H1 (cell line): Measurements from ENCODE around the gene SF3B6. TPM values are rescaled to one million over a fixed set of nuclear protein-coding genes. Genes with fewer than 3 reads are reported as not detected.
"Not testable (repeated sequence)": the region's sequence is repeated elsewhere in the genome, so short reads cannot be mapped to it uniquely, and the experiment has no call there.

Experiments
- CTCF ChIA-PET: fragments of 300-600 bp; sonication (Branson Sonifier 250); formaldehyde crosslinking; loops from one replicate; lab custom pipeline; 2021; ENCODE audit not compliant: partially characterized antibody; lab: Charles Lee
- POLR2A ChIA-PET: fragments of 300-600 bp; sonication (Branson Sonifier 250); formaldehyde crosslinking; loops from one replicate; lab custom pipeline; 2021; ENCODE audit warnings: inconsistent platforms; ENCODE audit not compliant: partially characterized antibody; lab: Charles Lee
- DNase-seq, 2 experiments: peaks; one replicate each; pipeline versions ENCODE4 v3.0.0 to v3.0.0-alpha.2; 2010 to 2022; ENCODE audit warnings: low spot score in 2 of 2, low read depth in 1 of 2, mixed read lengths in 1 of 2
- FAIRE-seq: peaks from 2 replicates; lab custom pipeline; 2011; peaks lifted over from hg19 to GRCh38; lab: Jason Lieb, UNC
- H2AFZ ChIP-seq: 2 replicates; pipeline ENCODE4 v1.8.1; 2012; ENCODE audit warnings: low read length, inconsistent platforms
- H2AK5ac ChIP-seq: 2 replicates; pipeline ENCODE4 v1.6.1; 2013; ENCODE audit warnings: low read depth, low read length
- H2BK120ac ChIP-seq: replicated peaks from 2 replicates; pipeline ENCODE3; 2013; ENCODE audit warnings: low read depth, low read length, inconsistent platforms
- H2BK12ac ChIP-seq: 2 replicates; pipeline ENCODE4 v1.6.1; 2013; ENCODE audit warnings: low read depth, low read length
- H2BK15ac ChIP-seq: 2 replicates; pipeline ENCODE4 v1.6.1; 2013; ENCODE audit warnings: low read length
- H2BK20ac ChIP-seq: 2 replicates; pipeline ENCODE4 v1.6.1; 2013; ENCODE audit warnings: low read length
- H2BK5ac ChIP-seq: 2 replicates; pipeline ENCODE4 v1.6.1; 2013; ENCODE audit warnings: low read depth, low read length
- H3K14ac ChIP-seq: 2 replicates; pipeline ENCODE4 v1.6.1; 2013; ENCODE audit warnings: inconsistent platforms; ENCODE audit not compliant: insufficient read length
- H3K18ac ChIP-seq: 2 replicates; pipeline ENCODE4 v1.6.1; 2013; ENCODE audit warnings: low read length; ENCODE audit errors: extremely low read depth
- H3K23ac ChIP-seq: 2 replicates; pipeline ENCODE4 v1.6.1; 2013; ENCODE audit warnings: inconsistent platforms; ENCODE audit not compliant: insufficient read length
- H3K23me2 ChIP-seq: 2 replicates; pipeline ENCODE4 v1.6.1; 2013; ENCODE audit warnings: low read depth, low read length
- H3K27ac ChIP-seq: 2 replicates; pipeline ENCODE4 v1.6.1; 2011; ENCODE audit warnings: low read depth, low read length, inconsistent platforms
- H3K27me3 ChIP-seq, 4 experiments: replicated peaks in 1 of 4; 1 replicate in 1 of 4; 2 replicates in 3 of 4; pipeline versions ENCODE4 v1.6.1 to v1.8.1; 2011 to 2013; ENCODE audit warnings: low read length in 3 of 4, mild to moderate bottlenecking in 3 of 4, inconsistent platforms in 2 of 4, mixed read lengths in 2 of 4, moderate library complexity in 1 of 4; ENCODE audit not compliant: control insufficient read depth in 3 of 4, insufficient read depth in 3 of 4; ENCODE audit errors: extremely low read depth in 1 of 4
- H3K36me3 ChIP-seq, 4 experiments: 2 replicates each; pipeline versions ENCODE4 v1.6.1 to v1.8.1; 2011 to 2013; ENCODE audit warnings: mild to moderate bottlenecking in 4 of 4, low read length in 3 of 4, moderate library complexity in 2 of 4, control low read depth in 1 of 4, inconsistent platforms in 1 of 4; ENCODE audit not compliant: insufficient read depth in 4 of 4, control insufficient read depth in 2 of 4
- H3K4ac ChIP-seq: replicated peaks from 2 replicates; pipeline ENCODE3; 2013; ENCODE audit warnings: low read length, low read depth, mixed read lengths, inconsistent platforms; ENCODE audit not compliant: insufficient read length
- H3K4me1 ChIP-seq, 4 experiments: replicated peaks in 1 of 4; 1 replicate in 1 of 4; 2 replicates in 3 of 4; pipeline versions ENCODE4 v1.6.1 to v1.8.1; 2011 to 2013; ENCODE audit warnings: low read length in 3 of 4, inconsistent platforms in 2 of 4, mixed read lengths in 1 of 4; ENCODE audit not compliant: insufficient read depth in 4 of 4, control insufficient read depth in 3 of 4
- H3K4me2 ChIP-seq, 2 experiments: 2 replicates each; pipeline versions ENCODE4 v1.6.1 to v1.8.1; 2011 to 2013; ENCODE audit warnings: low read depth in 2 of 2, low read length in 2 of 2, control low read depth in 1 of 2, inconsistent platforms in 1 of 2, mild to moderate bottlenecking in 1 of 2; ENCODE audit not compliant: insufficient read depth in 1 of 2
- H3K4me3 ChIP-seq, 4 experiments: fragments of 200-600, 300-600 bp in 1 of 4; sonication (generic), shearing (Covaris generic), sonication (Bioruptor Twin) in 1 of 4; 2 replicates each; pipeline versions ENCODE4 v1.5.1 to v1.8.1; 2011 to 2016; ENCODE audit warnings: low read length in 4 of 4, low read depth in 3 of 4, control low read depth in 2 of 4, inconsistent platforms in 2 of 4, mild to moderate bottlenecking in 2 of 4, mixed read lengths in 1 of 4, moderate library complexity in 1 of 4; ENCODE audit not compliant: insufficient read depth in 2 of 4; ENCODE audit errors: extremely low read depth in 1 of 4
- H3K56ac ChIP-seq: replicated peaks from 2 replicates; pipeline ENCODE3; 2013; ENCODE audit warnings: low read depth, mild to moderate bottlenecking, mixed read lengths, low read length, inconsistent platforms; ENCODE audit not compliant: insufficient read length
- H3K79me1 ChIP-seq: 2 replicates; pipeline ENCODE4 v1.6.1; 2013; ENCODE audit warnings: low read depth, low read length, control low read depth
- H3K79me2 ChIP-seq, 2 experiments: 2 replicates each; pipeline versions ENCODE4 v1.6.1 to v1.8.1; 2012 to 2013; ENCODE audit warnings: low read length in 2 of 2, mild to moderate bottlenecking in 2 of 2, inconsistent platforms in 1 of 2; ENCODE audit not compliant: insufficient read depth in 2 of 2, control insufficient read depth in 1 of 2
- H3K9ac ChIP-seq, 4 experiments: replicated peaks in 1 of 4; 1 replicate in 1 of 4; 2 replicates in 3 of 4; pipeline versions ENCODE4 v1.6.1 to v1.8.1; 2011 to 2013; ENCODE audit warnings: low read depth in 3 of 4, low read length in 3 of 4, control low read depth in 2 of 4, mild to moderate bottlenecking in 2 of 4, moderate library complexity in 2 of 4, inconsistent platforms in 1 of 4; ENCODE audit errors: extremely low read depth in 1 of 4
- H3K9me3 ChIP-seq, 2 experiments: 2 replicates each; pipeline versions ENCODE4 v1.6.1 to v1.8.1; 2012 to 2013; ENCODE audit warnings: mild to moderate bottlenecking in 2 of 2, moderate library complexity in 2 of 2, control low read depth in 1 of 2, inconsistent platforms in 1 of 2, low read depth in 1 of 2, low read length in 1 of 2, mixed read lengths in 1 of 2; ENCODE audit not compliant: insufficient read depth in 2 of 2
- H4K20me1 ChIP-seq, 2 experiments: replicated peaks in 1 of 2; 2 replicates each; pipeline versions ENCODE3 to v1.8.1; 2011 to 2013; ENCODE audit warnings: inconsistent platforms in 2 of 2, low read length in 2 of 2, mild to moderate bottlenecking in 1 of 2; ENCODE audit not compliant: insufficient read depth in 2 of 2, control insufficient read depth in 1 of 2
- H4K5ac ChIP-seq: 2 replicates; pipeline ENCODE4 v1.6.1; 2013; ENCODE audit warnings: low read length, low read depth, mixed read lengths, inconsistent platforms; ENCODE audit not compliant: insufficient read length
- H4K8ac ChIP-seq: 2 replicates; pipeline ENCODE4 v1.8.0; 2013; ENCODE audit warnings: mild to moderate bottlenecking, moderate library complexity, low read length, inconsistent platforms; ENCODE audit not compliant: insufficient read depth; ENCODE audit errors: extremely low read depth
- H4K91ac ChIP-seq: replicated peaks from 2 replicates; pipeline ENCODE3; 2013; ENCODE audit warnings: low read length, mixed read lengths, inconsistent platforms; ENCODE audit not compliant: insufficient read length
- WGBS, 2 experiments: shearing (Covaris generic) in 1 of 2; methylation state at CpG; one replicate each; pipeline versions ENCODE4 v1.1.6 to v1.1.7; 2013 to 2015; ENCODE audit warnings: low lambda C conversion rate in 2 of 2, mixed read lengths in 2 of 2, inconsistent platforms in 1 of 2, low coverage in 1 of 2, missing lambda C conversion rate in 1 of 2; ENCODE audit not compliant: insufficient replicate concordance in 2 of 2, insufficient coverage in 1 of 2, insufficient read length in 1 of 2; ENCODE audit errors: extremely low coverage in 1 of 2, missing lambda C conversion rate in 1 of 2; 5-methylcytosine and 5-hydroxymethylcytosine counted together
- polyA plus RNA-seq, 7 experiments: library from polyadenylated mRNA; depleted of rRNA in 3 of 7; stranded (reverse) in 5 of 7; unstranded in 2 of 7; fragments of >200 nt in 5 of 7; fragments of 200-250 nt in 2 of 7; gene quantifications; 1 replicate in 5 of 7; 2 replicates in 1 of 7; 4 replicates in 1 of 7; pipeline versions ENCODE4 v1.2.1 to v1.2.3, GENCODE V29; 2011 to 2013; ENCODE audit warnings: missing spikeins in 2 of 7, mixed read lengths in 2 of 7
- total RNA-seq: library from RNA; stranded (reverse); fragmentation: NEBNext Ultra II Directional; extraction: Animal tissue kit (Norgen Biotek cat#: 25700); gene quantifications from 2 replicates; pipeline ENCODE4 v1.2.1, GENCODE V29; 2021

SF3B6 gene
- total and polyA plus RNA-seq, 2 of the 8 experiments (the other 6 are each of a cell fraction or from before 2014, with no cell fraction given) = 126 to 155 TPM

GRCh38 chr2:24100732-24101131, 24.6 kb upstream of the SF3B6 start:
- not testable (repeated sequence) for H3K9me3 ChIP-seq, H2AFZ ChIP-seq

More at GRCh38 chr2:24100732-24101131, 24.6 kb upstream of the SF3B6 start:
- H2BK120ac ChIP-seq, H3K4me2 ChIP-seq, H4K5ac ChIP-seq, H3K56ac ChIP-seq, H3K36me3 ChIP-seq, H3K23me2 ChIP-seq, H3K79me1 ChIP-seq, H3K4ac ChIP-seq, H2AK5ac ChIP-seq, H4K91ac ChIP-seq, H3K18ac ChIP-seq, H3K23ac ChIP-seq, H4K20me1 ChIP-seq, H4K8ac ChIP-seq, H3K14ac ChIP-seq, POLR2A ChIA-PET, H2BK5ac ChIP-seq, H3K27me3 ChIP-seq, H2BK15ac ChIP-seq, H2BK12ac ChIP-seq, FAIRE-seq, H2BK20ac ChIP-seq, H3K27ac ChIP-seq, CTCF ChIA-PET, H3K9ac ChIP-seq, H3K4me3 ChIP-seq, H3K4me1 ChIP-seq, DNase-seq, H3K79me2 ChIP-seq: not testable (repeated sequence)
- 89% methylated on average over 2 of the region's 2 CpGs; no CpG with 5 or more reads in 1 of the 2 experiments for WGBS, 2 experiments
